Panc1 (cell line): Measurements from ENCODE around the gene PXT1. TPM values are rescaled to one million over a fixed set of nuclear protein-coding genes. Genes with fewer than 3 reads are reported as not detected.

Experiments
- ATAC-seq: fragments of 200-7000 bp; cut with Tn5 transposase; 2 replicates; pipeline ENCODE4 v1.9.1; 2020; ENCODE audit warnings: mild to moderate bottlenecking, moderate library complexity
- BruUV-seq: library from RNA; stranded (reverse); fragments of 400-500 nt; replicated peaks from 2 replicates; lab custom pipeline; 2021; lab: Mats Ljungman, UMichigan
- CTCF ChIA-PET: fragments of 300-600 bp; sonication (Branson Sonifier 250); formaldehyde crosslinking; loops from one replicate; lab custom pipeline; 2022; ENCODE audit warnings: antibody characterized with exemption; lab: Charles Lee
- POLR2A ChIA-PET: fragments of 300-600 bp; sonication (Branson Sonifier 250); formaldehyde crosslinking; loops from one replicate; lab custom pipeline; 2022; ENCODE audit warnings: antibody characterized with exemption; lab: Charles Lee
- DNase-seq: peaks from one replicate; pipeline ENCODE4 v3.0.0-alpha.2; 2010; ENCODE audit warnings: low read depth, low spot score
- H3K27ac ChIP-seq: 2 replicates; pipeline ENCODE4 v1.5.1; 2011; ENCODE audit warnings: mild to moderate bottlenecking, low read length, inconsistent platforms
- H3K27me3 ChIP-seq: fragments of 200-500 bp; sonication (Bioruptor generic); 2 replicates; pipeline ENCODE4 v1.6.0; 2014; ENCODE audit warnings: low read length, inconsistent platforms; ENCODE audit not compliant: control insufficient read depth, insufficient read depth
- H3K36me3 ChIP-seq: fragments of 200-500 bp; sonication (Bioruptor generic); 2 replicates; pipeline ENCODE4 v1.5.1; 2014; ENCODE audit warnings: inconsistent platforms, mild to moderate bottlenecking, low read length, moderate library complexity; ENCODE audit not compliant: control insufficient read depth, insufficient read depth
- H3K4me1 ChIP-seq: 2 replicates; pipeline ENCODE4 v1.5.1; 2011; ENCODE audit warnings: inconsistent platforms, mild to moderate bottlenecking, low read length, moderate library complexity; ENCODE audit not compliant: control insufficient read depth, insufficient read depth
- H3K4me3 ChIP-seq, 2 experiments: 2 replicates each; pipeline ENCODE4 v1.5.1; 2011 to 2012; ENCODE audit warnings: low read depth in 2 of 2, low read length in 2 of 2, mild to moderate bottlenecking in 2 of 2, inconsistent platforms in 1 of 2, moderate library complexity in 1 of 2
- H3K9me3 ChIP-seq: fragments of 200-500 bp; sonication (Bioruptor generic); 2 replicates; pipeline ENCODE4 v1.5.1; 2014; ENCODE audit warnings: low read depth, mild to moderate bottlenecking, inconsistent platforms, low read length, moderate library complexity; ENCODE audit not compliant: control insufficient read depth, insufficient read depth
- POLR2AphosphoS5 ChIP-seq: IDR thresholded peaks from 2 replicates; pipeline ENCODE4 v1.6.1; 2012; ENCODE audit warnings: mild to moderate bottlenecking, low read depth, low read length, moderate library complexity
- SIN3A ChIP-seq: IDR thresholded peaks from 2 replicates; pipeline ENCODE4 v1.6.1; 2012; ENCODE audit warnings: low read depth, mild to moderate bottlenecking, low read length, moderate library complexity, borderline replicate concordance; ENCODE audit not compliant: insufficient read depth
- TCF7L2 ChIP-seq: IDR thresholded peaks from 2 replicates; pipeline ENCODE4 v1.6.1; 2011; ENCODE audit warnings: mild to moderate bottlenecking, low read depth, low read length, inconsistent platforms
- in situ Hi-C: cut with HindIII; loops from 2 replicates; pipeline ENCODE4 v1.10.0; 2016; ENCODE audit warnings: low sequenced_read_pairs, low pct_unique_long_range_greater_than_20kb
- intact Hi-C: fragments of 100-400 bp; cut with micrococcal nuclease; formaldehyde crosslinking; loops from one replicate; pipeline ENCODE4 v1.10.0; 2022; ENCODE audit not compliant: unreplicated experiment
- total RNA-seq: library from RNA; stranded (reverse); gene quantifications from one replicate; pipeline ENCODE4 v1.2.1, GENCODE V29; 2021; ENCODE audit not compliant: unreplicated experiment
- TF ChIP-seq, protein P1 (sequence below): fragments of 450-650 bp; IDR thresholded peaks from 2 replicates; pipeline ENCODE4 v1.5.1; 2017; ENCODE audit warnings: mild to moderate bottlenecking
- TF ChIP-seq, protein P2 (sequence below), 2 experiments: IDR thresholded peaks; 2 replicates each; pipeline ENCODE4 v1.6.1; 2011 to 2012; ENCODE audit warnings: low read depth in 2 of 2, control low read depth in 1 of 2, low read length in 1 of 2, mild to moderate bottlenecking in 1 of 2, moderate library complexity in 1 of 2; ENCODE audit not compliant: insufficient read depth in 1 of 2

The PXT1 gene
- total RNA-seq, 1 experiment from 2014 or later, result not detected

DNA sequence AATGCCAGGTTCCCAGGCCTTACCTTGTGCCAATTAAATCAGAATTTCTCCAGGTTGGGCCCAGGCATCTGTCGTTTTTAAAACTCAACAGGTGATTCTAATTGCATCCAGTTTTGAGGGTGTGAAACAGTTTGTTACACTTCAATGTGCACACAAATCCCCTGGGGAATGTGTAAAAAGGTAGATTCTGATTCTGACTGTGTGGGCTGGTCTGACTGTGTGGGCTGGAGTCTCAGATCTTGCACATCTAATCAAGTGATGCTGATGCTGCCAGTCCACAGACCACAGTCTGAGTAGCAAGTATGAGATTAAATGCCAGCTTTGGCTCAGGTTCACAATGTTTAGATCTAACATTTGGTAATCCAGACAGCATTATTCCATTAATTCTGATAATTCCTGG lies 42.7 kb downstream of the PXT1 start:
- BruUV-seq, result no TSS peak
- POLR2A ChIA-PET, result no interaction called here
- intact Hi-C loops, result no loop called here
- CTCF ChIA-PET, result no interaction called here
- no peak for DNase-seq
- H3K36me3 ChIP-seq, result no peaks in the 10 kb centered on the region
- no peak for ATAC-seq
- no peak overlapping the region for H3K4me3 ChIP-seq
- no peak overlapping the region for H3K27ac ChIP-seq
- H3K9me3 ChIP-seq, result no peaks in the 10 kb centered on the region
- no peak for TF ChIP-seq SIN3A
- no peak for TF ChIP-seq TCF7L2
- TF ChIP-seq, protein P1, sequence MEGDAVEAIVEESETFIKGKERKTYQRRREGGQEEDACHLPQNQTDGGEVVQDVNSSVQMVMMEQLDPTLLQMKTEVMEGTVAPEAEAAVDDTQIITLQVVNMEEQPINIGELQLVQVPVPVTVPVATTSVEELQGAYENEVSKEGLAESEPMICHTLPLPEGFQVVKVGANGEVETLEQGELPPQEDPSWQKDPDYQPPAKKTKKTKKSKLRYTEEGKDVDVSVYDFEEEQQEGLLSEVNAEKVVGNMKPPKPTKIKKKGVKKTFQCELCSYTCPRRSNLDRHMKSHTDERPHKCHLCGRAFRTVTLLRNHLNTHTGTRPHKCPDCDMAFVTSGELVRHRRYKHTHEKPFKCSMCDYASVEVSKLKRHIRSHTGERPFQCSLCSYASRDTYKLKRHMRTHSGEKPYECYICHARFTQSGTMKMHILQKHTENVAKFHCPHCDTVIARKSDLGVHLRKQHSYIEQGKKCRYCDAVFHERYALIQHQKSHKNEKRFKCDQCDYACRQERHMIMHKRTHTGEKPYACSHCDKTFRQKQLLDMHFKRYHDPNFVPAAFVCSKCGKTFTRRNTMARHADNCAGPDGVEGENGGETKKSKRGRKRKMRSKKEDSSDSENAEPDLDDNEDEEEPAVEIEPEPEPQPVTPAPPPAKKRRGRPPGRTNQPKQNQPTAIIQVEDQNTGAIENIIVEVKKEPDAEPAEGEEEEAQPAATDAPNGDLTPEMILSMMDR, result no peak
- TF ChIP-seq, protein P2, sequence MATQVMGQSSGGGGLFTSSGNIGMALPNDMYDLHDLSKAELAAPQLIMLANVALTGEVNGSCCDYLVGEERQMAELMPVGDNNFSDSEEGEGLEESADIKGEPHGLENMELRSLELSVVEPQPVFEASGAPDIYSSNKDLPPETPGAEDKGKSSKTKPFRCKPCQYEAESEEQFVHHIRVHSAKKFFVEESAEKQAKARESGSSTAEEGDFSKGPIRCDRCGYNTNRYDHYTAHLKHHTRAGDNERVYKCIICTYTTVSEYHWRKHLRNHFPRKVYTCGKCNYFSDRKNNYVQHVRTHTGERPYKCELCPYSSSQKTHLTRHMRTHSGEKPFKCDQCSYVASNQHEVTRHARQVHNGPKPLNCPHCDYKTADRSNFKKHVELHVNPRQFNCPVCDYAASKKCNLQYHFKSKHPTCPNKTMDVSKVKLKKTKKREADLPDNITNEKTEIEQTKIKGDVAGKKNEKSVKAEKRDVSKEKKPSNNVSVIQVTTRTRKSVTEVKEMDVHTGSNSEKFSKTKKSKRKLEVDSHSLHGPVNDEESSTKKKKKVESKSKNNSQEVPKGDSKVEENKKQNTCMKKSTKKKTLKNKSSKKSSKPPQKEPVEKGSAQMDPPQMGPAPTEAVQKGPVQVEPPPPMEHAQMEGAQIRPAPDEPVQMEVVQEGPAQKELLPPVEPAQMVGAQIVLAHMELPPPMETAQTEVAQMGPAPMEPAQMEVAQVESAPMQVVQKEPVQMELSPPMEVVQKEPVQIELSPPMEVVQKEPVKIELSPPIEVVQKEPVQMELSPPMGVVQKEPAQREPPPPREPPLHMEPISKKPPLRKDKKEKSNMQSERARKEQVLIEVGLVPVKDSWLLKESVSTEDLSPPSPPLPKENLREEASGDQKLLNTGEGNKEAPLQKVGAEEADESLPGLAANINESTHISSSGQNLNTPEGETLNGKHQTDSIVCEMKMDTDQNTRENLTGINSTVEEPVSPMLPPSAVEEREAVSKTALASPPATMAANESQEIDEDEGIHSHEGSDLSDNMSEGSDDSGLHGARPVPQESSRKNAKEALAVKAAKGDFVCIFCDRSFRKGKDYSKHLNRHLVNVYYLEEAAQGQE (IDR thresholded peaks at IDR 0.05; ENCODE audit: insufficient read depth in 1 of 2, low read depth in 2 of 2, low read length in 1 of 2), result no peak
- no peak for TF ChIP-seq POLR2AphosphoS5
- H3K27me3 ChIP-seq, result no peaks in the 10 kb centered on the region
- no peaks in the 10 kb centered on the region for H3K4me1 ChIP-seq
- in situ Hi-C loops, result no loop called here

DNA sequence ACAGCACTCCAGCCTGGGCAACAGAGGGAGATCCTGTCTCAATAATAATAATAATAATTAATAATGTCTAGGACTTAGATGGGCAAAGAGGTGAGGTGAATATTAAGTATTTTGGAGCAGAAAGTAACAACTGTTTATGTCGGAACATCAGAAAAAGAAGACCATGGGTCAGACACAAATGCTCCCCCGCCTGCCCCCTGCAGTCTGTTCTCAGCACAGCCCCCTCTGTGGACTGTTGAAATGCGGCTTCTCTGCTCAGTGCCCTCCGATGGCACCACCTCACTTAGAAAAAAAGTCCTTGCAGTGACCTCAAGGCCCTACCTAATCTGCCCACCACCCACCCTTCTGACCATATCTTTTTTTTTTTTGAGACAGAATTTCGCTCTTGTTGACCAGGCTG lies 50.0 kb downstream of the PXT1 start:
- POLR2A ChIA-PET, result interaction anchor here (0.6 kb wide), 1 partner anchor 649 kb away, joined by 4 read pairs; no protein-coding TSS in a partner anchor
- H3K9me3 ChIP-seq, result no peaks in the 10 kb centered on the region
- CTCF ChIA-PET, result no interaction called here
- no peak for DNase-seq
- H3K36me3 ChIP-seq, result no peaks in the 10 kb centered on the region
- intact Hi-C loops, result no loop called here
- in situ Hi-C loops, result no loop called here
- H3K4me1 ChIP-seq, result no peaks in the 10 kb centered on the region; the same call in 1 of the 2 replicates
- H3K27me3 ChIP-seq, result no peaks in the 10 kb centered on the region
- no peak for ATAC-seq
- no TSS peak for BruUV-seq
- H3K4me3 ChIP-seq, result no peak overlapping the region
- no peak overlapping the region for H3K27ac ChIP-seq
- TF ChIP-seq SIN3A (no peak), POLR2AphosphoS5 (no peak), TCF7L2 (no peak)
- TF ChIP-seq, protein P1, result no peak
- TF ChIP-seq, protein P2 (IDR thresholded peaks at IDR 0.05; ENCODE audit: insufficient read depth in 1 of 2, low read depth in 2 of 2, low read length in 1 of 2), result no peak
